PC-9 (cell line): ENCODE results near the gene DERL3.
"Not testable (repeated sequence)": the region's sequence is repeated elsewhere in the genome, so short reads cannot be mapped to it uniquely, and the experiment has no call there.

ENCODE experiments used
- CTCF ChIP-seq: fragments of 200-600 bp; sonication (generic); conservative IDR thresholded peaks from 2 replicates; pipeline ENCODE4 v1.6.1; 2017; ENCODE audit warnings: mixed run types, antibody characterized with exemption, mild to moderate bottlenecking, moderate library complexity
- EZH2 ChIP-seq: fragments of 200-600 bp; sonication (generic); IDR thresholded peaks from 2 replicates; pipeline ENCODE4 v1.8.0; 2017; ENCODE audit warnings: antibody characterized with exemption, low read depth

DNA sequence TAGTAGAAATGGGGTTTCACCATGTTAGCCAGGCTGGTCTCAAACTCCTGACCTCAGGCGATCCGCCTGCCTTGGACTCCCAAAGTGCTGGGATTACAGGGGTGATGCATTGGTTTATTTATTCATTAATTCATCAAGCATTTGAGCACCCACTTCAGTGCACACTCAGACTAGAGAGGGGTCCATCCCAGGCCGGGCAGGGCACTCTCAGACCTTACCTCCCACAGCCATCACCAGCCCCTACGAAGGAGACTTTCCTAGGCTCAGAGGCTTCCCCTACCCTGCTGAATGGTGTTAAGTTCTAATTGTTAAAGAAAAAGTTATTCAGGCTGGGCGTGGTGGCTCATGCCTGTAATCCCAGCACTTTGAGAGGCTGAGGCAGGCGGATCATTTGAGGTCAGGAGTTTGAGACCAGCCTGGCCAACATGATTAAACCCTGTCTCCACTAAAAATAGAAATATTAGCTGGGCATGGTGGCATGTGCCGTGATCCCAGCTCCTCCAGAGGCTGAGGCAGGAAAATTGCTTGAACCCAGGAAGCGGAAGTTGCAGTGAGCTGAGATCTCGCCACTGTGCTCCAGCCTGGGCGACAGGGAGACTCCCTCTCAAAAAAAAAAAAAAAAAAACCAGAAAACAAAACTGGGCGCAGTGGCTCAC lies 25.8 kb upstream of the DERL3 start:
- not testable (repeated sequence) for TF ChIP-seq CTCF, EZH2
